ENCODE data around the gene TPRX2. TPM values are rescaled to one million over a fixed set of nuclear protein-coding genes. Genes with fewer than 3 reads are reported as not detected.

The TPRX2 gene
- total and polyA plus RNA-seq, 8 donors: not detected

- no peak for DNase-seq
- WGBS, 5 donors: 6 to 10% (median 8%) methylated on average over 10 of the region's 10 CpGs
- Histone ChIP-seq H3K4me1 (no peaks in the 10 kb centered on the region), H3K27me3 (peaks cover 0 to 67% (median 31%) of the 10 kb centered on the region in 3 donors), H3K4me3 (no peak overlapping the region), H3K9me3 (no peaks in the 10 kb centered on the region), H3K27ac (no peak overlapping the region), H3K36me3 (no peaks in the 10 kb centered on the region)
- TF ChIP-seq POLR2AphosphoS5 (IDR thresholded peaks at IDR 0.05) (no peak), CTCF (IDR thresholded peaks at IDR 0.05) (no peak), POLR2A (IDR thresholded peaks at IDR 0.05) (no peak), EP300 (IDR thresholded peaks at IDR 0.05) (no peak)
- intact Hi-C loops (cut with DNase I; ENCODE audit: low total_unique reads): no loop called here
Measured at GRCh38 chr19:47819858-47820257, 39.2 kb upstream of the TPRX2 start.

GRCh38 chr19:47820410-47820809 is 38.6 kb upstream of the TPRX2 start:
- no peaks in the 10 kb centered on the region for H3K4me1 ChIP-seq
- TF ChIP-seq POLR2A (IDR thresholded peaks at IDR 0.05) (no peak), POLR2AphosphoS5 (IDR thresholded peaks at IDR 0.05) (no peak), EP300 (IDR thresholded peaks at IDR 0.05) (no peak)
- H3K4me3 ChIP-seq: no peak overlapping the region
- DNase-seq: no peak
- H3K27ac ChIP-seq: no peak overlapping the region
- H3K27me3 ChIP-seq: peaks cover 0 to 70% (median 31%) of the 10 kb centered on the region in 3 donors
- no peaks in the 10 kb centered on the region for H3K36me3 ChIP-seq
- no peaks in the 10 kb centered on the region for H3K9me3 ChIP-seq
- intact Hi-C loops (cut with DNase I; ENCODE audit: low total_unique reads): no loop called here
- 51 to 69% (median 68%) methylated on average over 2 of the region's 2 CpGs for WGBS, 5 donors

GRCh38 chr19:47821460-47822020 is 37.5 kb upstream of the TPRX2 start, which contains the start of gene CRX:
TSS of gene CRX (plus strand) at chr19:47821937. CDS start at chr19:47834444, 12,507 bp downstream.
- H3K4me3 ChIP-seq: no peak within 1 kb of the TSS
- peaks cover 0 to 70% (median 31%) of the 10 kb centered on the region in 3 donors for H3K27me3 ChIP-seq
- intact Hi-C loops (cut with DNase I; ENCODE audit: low total_unique reads): no loop called here
- no peak for TF ChIP-seq POLR2A (IDR thresholded peaks at IDR 0.05)
- no peak for DNase-seq
- no peaks in the 10 kb centered on the region for H3K36me3 ChIP-seq
- WGBS, 5 donors: 30 to 45% (median 36%) methylated on average over 14 to 15 of the region's 15 CpGs
- H3K9me3 ChIP-seq: peaks cover 0 to 1% (median 0%) of the 10 kb centered on the region in 4 donors
- no peak within 1 kb of the TSS for H3K27ac ChIP-seq
- H3K4me1 ChIP-seq: no peaks in the 10 kb centered on the region

GRCh38 chr19:47824396-47824795 is 34.6 kb upstream of the TPRX2 start:
- no peak overlapping the region for H3K27ac ChIP-seq
- 73 to 79% (median 75%) methylated on average over 6 of the region's 6 CpGs for WGBS, 5 donors
- peaks cover 0 to 55% (median 28%) of the 10 kb centered on the region in 3 donors for H3K27me3 ChIP-seq
- no peaks in the 10 kb centered on the region for H3K4me1 ChIP-seq
- H3K9me3 ChIP-seq: peaks cover 0 to 8% (median 0%) of the 10 kb centered on the region in 4 donors
- no peak for DNase-seq
- no peaks in the 10 kb centered on the region for H3K36me3 ChIP-seq
- intact Hi-C loops (cut with DNase I; ENCODE audit: low total_unique reads): no loop called here
- no peak overlapping the region for H3K4me3 ChIP-seq
- no peak for TF ChIP-seq CTCF (IDR thresholded peaks at IDR 0.05)
- TF ChIP-seq POLR2A (IDR thresholded peaks at IDR 0.05): no peak
- TF ChIP-seq POLR2AphosphoS5 (IDR thresholded peaks at IDR 0.05): no peak
- TF ChIP-seq EP300 (IDR thresholded peaks at IDR 0.05): no peak

- Histone ChIP-seq H3K27ac (no peak overlapping the region), H3K36me3 (no peaks in the 10 kb centered on the region), H3K4me3 (no peak overlapping the region), H3K27me3 (peaks cover 0 to 51% (median 12%) of the 10 kb centered on the region in 3 donors), H3K9me3 (peaks cover 0 to 8% (median 0%) of the 10 kb centered on the region in 4 donors), H3K4me1 (no peaks in the 10 kb centered on the region)
- no peak for TF ChIP-seq POLR2A (IDR thresholded peaks at IDR 0.05)
- TF ChIP-seq POLR2AphosphoS5 (IDR thresholded peaks at IDR 0.05): no peak
- TF ChIP-seq CTCF (IDR thresholded peaks at IDR 0.05): no peak
- 81 to 87% (median 85%) methylated on average over 4 to 6 of the region's 6 CpGs for WGBS, 5 donors
- DNase-seq: no peak
- intact Hi-C loops (cut with DNase I; ENCODE audit: low total_unique reads): no loop called here
Measured at GRCh38 chr19:47826800-47827199, 32.2 kb upstream of the TPRX2 start.

Measured in stomach (tissue), 9 donors.